ENCODE measurements around the gene BMP8A.

GRCh38 chr1:39564340-39564739, 72.9 kb downstream of the BMP8A start:
- no peak for TF ChIP-seq CTCF (conservative IDR thresholded peaks at IDR 0.05; ENCODE audit: low read depth, low read length)
- no peak for TF ChIP-seq EZH2 (IDR thresholded peaks at IDR 0.05; ENCODE audit: low read length, unreplicated experiment)
- no peak for TF ChIP-seq EZH2phosphoT487 (IDR thresholded peaks at IDR 0.05; ENCODE audit: borderline replicate concordance, low read length)

Data from PC-3 (cell line).